ENCODE data around the gene CFAP221. TPM values are rescaled to one million over a fixed set of nuclear protein-coding genes. Genes with fewer than 3 reads are reported as not detected.
A peak's percentile ranks its signal among the peaks of the same experiment; 100 is the strongest.
"Not testable (repeated sequence)": the region's sequence is repeated elsewhere in the genome, so short reads cannot be mapped to it uniquely, and the experiment has no call there.

The CFAP221 gene
- total RNA-seq, 1 donor from 2014 or later, result 3.0 TPM

DNA sequence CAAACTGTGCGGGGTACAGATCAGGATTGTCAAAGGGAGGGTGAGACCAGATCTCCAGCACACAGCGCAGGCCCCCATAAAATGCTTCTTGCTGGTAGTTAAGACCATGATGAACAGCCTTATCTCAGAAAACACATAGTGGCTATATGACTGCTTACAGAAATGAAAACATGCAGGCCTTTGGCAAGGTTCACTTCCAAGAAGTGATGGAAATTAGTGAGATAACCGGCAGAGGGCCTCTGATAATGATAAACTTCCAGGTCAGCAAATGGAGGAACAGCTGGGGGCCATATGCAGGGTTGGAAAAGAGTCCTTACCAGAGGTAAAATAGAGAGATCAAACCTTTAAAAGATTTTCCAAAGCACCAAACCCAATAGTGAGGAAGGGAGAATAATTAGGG lies 46.6 kb downstream of the CFAP221 start:
- no peak for DNase-seq

DNA sequence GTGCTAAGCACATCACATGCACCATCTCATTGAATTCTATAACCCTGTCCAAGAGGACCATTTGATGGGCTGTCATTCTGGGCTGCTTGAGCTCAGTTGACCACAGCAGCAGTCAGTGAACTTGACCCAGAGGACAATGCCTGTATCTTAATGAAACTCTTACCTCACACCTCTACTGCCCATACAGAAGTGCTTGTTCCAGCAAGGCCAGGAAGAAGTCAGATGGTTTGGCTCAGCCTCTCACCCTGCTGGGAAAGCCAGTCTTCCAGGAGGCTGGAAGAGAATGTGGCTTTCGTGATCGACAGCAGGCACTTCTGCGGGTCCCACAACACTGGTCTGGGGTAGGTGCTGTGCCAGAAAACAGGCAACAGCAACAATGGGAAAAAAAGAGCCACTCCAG lies 47.3 kb downstream of the CFAP221 start:
- DNase-seq, result no peak

DNA sequence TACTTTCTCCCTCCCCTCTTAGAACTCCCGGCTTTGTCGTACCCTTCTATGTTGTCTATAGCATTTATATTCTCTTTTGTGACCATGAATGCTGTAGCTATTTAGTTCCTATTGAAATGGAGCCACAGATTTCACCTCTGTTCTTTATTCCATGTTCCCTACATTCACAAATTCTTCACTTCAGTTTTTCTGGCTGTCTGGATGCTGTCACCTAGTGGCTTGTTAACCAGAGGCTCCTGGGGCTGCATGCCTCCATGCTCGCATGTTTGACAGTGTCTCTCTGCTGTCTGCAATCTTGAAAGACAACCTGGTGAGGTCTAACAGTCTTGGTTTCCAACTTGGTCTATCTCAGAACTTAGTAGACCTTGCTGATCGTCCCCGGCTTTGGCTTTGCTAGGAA lies 48.2 kb downstream of the CFAP221 start:
- no peak for DNase-seq

DNA sequence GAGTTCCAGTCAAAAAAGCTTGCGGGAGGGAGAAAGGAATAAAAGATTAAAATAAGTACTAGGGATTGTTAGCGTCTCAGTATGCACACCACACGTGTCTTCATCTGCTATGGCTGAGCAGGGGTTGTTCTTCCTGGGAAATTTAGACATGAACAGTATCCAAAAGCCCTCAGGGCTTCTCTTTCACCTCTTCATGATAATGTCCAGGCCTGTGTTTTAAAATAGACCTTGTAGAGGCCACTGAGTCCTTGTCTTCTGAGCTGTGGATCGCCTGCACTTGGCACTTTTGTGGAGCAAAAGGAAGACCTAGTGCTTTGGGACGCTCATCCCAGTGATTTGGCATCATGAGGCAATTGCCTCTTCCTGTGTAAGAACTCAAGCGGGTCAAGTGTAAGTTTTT lies 52.4 kb downstream of the CFAP221 start:
- DNase-seq, result no peak

DNA sequence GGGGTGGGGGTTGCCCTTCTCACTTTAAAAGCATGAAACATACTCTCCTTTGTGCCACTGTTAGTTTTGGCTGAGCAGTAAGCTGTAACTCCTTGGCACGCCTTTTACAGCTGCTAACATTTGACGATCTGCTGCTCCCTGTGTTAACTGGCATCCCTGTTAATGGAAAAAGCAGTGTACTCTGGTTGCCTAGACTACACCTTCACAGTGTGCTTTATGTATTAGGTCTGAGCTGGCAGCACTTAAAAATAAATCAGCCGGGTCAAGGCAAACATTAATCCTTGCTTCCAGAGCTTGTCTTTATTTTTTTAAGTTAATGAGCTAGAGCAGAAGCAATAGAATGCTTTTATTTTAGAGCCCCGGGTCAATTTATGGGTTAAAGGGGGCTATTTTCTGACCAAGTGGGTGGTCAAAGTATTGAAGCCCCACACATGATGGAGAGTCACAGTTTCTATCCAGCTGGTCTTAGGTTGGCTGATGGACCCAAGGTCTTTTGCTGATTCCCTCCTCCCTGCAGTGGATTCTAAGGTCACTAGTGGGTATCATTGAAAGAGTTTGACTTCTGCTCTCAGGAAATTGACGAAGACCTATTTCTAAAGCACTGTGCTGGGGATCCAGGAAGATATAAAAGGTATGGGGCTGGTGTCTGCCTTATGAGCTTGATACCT lies 54.5 kb downstream of the CFAP221 start:
- DNase-seq, result peak; percentile 84

DNA sequence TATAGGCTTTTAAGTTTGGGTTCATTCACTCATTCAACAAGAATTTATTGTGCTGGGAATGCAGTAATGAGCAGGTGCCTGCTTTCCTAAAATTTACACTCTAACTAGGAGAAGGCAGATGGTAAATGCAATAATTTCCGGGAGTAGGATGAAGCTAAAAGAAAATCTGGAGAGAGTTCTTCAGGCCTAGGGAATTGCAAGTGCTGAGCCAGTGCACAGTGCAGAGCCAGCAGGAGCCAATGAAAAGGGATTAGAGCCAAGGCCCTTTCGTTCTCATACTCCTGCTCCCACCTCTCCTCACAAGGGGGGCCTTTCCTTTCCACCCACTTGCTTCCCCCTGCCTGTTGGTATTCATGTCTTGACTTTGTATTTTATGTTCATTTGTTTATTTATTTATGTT lies 55.1 kb downstream of the CFAP221 start:
- DNase-seq, result no peak

DNA sequence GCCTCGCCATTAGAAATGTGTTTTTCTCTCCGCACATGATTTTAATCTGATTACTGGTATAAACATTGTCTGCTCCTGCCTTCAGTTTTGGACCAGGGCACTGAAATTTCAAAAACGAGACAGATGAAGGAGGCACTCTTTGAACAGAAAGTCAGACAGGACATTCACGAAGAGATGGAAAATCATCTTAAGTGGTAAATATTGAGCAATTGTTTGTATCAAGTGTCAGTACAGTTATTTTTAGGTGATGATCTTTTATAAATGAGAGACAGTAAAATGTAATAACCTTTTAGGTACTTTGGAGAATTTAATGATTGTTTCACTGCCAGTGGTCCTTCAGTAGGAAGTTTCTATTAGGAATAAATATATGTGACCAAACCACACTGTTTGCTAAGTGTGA lies 60.8 kb downstream of the CFAP221 start:
- no peak for DNase-seq

DNA sequence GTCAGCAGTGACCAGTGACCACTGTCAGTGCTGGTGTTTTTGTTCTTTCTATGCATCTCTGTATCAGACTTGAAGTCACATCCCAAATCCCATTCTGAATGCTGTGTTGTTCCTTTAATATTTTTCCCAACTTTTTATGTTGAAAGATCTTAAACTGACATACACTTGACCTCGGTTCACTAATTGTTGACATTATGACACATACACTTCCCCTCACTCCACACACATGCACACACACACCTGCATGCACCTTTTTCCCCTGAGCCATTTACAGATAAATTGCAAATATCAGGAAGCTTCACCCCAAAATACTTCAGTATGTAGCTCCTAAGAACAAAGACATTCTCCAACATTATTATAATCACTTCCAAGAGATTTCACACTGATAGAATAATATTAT lies 62.4 kb downstream of the CFAP221 start:
- DNase-seq, result no peak

DNA sequence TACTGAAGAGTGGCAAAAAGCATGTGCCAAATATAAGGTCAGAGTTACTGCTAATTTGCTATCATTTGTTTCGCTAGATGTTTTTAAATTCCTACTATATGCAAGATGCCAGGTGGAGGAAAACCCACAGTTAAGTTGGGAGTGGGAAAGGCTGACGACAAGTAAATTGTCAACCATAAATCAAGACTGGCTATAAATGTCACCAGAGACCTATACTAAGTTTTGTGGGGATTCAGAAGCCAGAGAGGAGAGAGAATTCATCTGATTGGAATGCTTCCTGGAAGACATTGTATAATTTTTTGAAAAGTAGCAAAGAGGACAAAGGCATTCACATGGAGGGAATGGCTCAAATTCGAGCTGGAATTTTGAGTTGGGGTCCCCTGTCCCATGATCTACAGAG lies 64.3 kb downstream of the CFAP221 start:
- no peak for DNase-seq

DNA sequence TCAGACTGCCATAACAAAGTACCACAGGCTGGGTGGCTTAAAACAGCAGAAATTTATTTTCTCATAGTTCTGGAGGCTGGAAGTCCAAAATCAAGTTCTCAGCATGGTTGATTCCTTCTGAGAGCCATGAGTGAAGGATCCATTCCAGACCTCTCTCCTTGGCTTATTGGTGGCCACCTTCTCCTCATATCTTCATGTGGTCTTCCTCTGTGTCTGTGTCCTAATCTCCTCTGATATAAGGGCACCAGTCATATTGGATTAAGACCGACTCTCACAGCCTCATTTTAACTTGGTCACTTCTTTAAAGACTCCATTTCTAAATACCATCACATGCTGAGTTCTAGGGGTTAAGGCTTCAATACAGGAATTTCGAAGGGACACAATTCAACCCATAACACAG lies 65.1 kb downstream of the CFAP221 start:
- DNase-seq, result no peak

DNA sequence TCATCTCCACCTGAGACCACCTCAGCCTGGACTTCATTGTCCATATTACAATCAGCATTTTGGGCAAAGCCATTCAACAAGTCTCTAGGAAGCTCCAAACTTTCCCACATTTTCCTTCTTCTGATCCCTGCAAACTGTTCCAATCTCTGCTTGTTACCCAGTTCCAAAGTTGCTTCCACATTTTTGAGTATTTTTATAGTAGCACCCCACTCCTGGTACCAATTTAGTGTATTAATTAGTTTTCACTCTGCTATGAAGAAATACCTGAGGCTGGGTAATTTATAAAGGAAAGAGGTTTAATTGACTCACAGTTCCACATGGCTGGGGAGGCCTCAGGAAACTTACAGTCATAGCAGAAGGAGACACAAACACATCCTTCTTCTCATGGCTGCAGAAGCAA lies 69.9 kb downstream of the CFAP221 start:
- DNase-seq, result not testable (repeated sequence)

DNA sequence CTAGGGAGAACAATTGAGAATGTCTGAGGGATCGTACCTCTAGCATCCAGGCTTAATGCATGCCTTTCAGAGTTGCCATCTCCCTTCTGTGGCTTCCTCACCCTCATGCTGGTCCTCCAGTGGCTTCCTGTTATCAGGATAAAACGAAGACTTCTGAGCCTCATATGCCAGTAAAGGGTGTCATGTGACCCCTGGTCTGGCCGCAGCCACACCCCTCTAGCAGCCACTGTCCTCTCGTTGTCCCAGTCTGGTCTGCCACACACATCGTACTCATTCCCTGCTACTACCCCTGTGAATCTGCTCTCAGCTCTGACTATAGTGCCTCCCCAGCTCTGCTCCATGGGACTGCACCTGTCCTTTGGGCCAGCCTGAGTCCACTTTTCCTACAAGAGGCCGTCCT lies 72.2 kb downstream of the CFAP221 start:
- DNase-seq, result no peak

DNA sequence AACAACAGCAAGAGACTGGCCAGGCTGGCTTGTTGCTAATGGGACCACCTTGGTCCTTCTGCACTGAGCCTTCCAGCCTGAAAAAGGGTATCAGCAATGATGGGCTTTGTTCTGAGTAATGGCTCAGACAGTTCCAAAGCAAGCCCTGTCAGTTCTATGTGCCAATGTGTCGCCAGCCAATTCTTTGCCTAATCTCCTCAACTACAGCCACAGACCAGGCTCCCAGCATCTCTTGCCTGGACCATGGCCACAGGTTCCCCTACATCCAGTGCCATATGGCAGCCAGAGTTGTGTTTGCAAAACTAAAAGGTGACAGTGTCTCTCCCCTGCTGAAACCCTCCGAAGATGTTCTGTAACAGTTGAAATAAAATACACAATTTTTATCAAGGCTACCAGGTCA lies 73.2 kb downstream of the CFAP221 start:
- no peak for DNase-seq

DNA sequence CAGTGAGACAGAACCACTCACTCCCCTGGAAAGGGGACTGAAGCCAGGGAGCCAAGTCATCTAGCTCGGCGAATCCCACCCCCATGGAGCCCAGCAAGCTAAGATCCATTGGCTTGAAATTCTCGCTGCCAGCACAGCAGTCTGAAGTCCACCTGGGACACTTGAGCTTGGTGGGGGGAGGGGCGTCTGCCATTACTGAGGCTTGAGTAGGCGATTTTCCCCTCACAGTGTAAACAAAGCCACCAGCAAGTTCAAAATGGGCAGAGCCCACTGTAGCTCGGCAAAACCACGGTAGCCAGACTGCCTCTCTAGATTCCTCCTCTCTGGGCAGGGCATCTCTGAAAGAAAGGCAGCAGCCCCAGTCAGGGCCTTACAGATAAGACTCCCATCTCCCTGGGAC lies 74.5 kb downstream of the CFAP221 start:
- DNase-seq, result not testable (repeated sequence)

DNA sequence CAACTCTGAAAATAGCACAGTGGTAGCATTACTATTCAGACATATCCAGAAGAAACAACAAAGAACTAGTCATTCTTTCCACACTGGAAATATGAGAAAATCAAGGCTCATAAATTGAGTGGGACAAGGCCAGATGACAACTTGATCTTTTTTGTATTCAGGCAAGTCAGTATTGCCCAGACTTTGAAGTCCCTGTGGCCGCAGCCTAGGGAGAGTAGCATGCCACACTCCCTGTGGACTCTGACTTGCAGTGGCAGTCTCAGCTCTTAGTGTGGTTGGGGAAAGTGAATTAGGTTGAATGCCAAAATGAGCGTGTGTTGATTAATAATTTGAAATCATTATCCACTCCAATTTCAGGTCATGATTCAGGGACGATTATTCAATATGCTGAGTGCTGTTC lies 81.0 kb downstream of the CFAP221 start:
- no peak for DNase-seq

DNA sequence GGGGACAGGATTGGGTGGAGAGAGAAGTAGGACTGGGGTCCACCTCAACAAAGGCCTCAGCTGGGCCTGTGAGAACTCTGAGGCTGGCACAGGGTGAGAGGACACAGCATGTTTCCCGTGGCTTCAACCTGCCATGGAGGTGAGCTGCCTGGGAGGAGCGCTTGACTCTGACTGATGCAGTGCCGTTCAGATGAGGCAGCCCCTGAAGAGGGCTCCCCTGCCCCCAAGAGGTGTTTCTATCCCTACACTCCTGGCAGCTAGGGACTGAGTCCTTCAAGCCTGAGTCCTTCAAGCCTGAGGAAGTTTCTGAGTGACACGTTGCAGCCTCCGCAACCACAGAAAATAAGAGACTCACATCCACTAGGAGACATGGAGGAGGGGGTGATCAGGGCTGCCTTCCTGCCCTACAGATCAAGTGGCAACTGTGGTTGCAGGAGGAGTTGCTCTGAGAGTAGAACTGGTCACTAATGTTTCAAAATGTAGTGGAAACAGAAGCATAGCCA lies 85.1 kb downstream of the CFAP221 start:
- no peak for DNase-seq

DNA sequence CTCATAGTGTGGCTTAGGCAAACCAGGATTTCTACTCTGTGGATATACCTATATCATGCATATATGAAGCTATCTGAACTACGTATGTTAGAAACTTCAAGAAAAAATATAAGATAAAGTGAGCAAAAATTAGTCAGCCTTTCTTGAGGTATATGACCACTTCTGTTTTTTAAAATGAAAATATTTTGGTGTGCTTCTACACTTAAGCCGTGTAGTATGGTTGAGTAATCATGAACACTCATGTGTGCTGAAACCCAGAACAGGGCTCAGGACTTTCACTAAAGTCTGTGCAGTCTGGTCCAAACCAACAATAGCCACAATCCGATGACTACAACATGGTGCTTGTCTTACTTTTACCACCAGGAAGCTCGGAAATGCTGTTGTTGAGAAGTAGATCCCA lies 85.9 kb downstream of the CFAP221 start:
- DNase-seq, result no peak

DNA sequence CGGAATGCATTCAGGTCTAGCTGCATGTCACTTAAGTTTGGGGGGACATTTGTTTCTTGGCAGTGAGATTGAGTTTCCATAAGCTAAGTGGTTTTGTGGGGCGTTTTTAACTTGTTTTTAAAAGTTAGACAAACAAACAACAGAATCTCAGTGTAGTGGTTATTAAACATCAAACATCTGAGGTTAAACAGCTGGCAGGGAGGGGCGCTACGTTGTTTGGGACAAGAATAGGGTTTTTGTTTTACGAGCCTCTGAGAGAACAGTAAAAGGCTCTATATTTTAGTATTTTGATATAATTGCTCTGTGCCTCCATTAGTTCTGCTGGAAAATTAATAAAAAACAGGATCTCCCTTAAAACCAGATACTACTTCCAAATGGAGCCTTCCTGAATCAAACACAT lies 93.1 kb downstream of the CFAP221 start:
- DNase-seq, result no peak

DNA sequence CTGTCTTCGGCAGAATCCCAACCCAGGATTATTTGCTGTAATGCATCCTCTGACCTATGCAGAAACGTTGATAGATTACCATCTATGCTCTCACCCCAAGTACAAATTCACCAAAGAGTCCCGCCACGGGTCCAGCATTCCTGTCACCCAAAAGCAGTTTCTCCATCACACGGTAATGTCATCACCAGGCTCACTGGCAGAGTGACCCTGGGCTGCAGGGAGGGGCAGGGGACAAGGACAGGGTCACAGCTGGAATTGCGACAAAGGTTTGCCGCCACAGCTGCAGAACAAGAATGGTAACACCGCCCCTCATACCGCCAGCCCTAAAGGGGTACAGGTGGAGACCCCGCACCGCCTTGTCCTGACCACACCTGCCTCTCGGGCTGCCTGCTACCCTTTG lies 94.0 kb downstream of the CFAP221 start:
- DNase-seq, result no peak

DNA sequence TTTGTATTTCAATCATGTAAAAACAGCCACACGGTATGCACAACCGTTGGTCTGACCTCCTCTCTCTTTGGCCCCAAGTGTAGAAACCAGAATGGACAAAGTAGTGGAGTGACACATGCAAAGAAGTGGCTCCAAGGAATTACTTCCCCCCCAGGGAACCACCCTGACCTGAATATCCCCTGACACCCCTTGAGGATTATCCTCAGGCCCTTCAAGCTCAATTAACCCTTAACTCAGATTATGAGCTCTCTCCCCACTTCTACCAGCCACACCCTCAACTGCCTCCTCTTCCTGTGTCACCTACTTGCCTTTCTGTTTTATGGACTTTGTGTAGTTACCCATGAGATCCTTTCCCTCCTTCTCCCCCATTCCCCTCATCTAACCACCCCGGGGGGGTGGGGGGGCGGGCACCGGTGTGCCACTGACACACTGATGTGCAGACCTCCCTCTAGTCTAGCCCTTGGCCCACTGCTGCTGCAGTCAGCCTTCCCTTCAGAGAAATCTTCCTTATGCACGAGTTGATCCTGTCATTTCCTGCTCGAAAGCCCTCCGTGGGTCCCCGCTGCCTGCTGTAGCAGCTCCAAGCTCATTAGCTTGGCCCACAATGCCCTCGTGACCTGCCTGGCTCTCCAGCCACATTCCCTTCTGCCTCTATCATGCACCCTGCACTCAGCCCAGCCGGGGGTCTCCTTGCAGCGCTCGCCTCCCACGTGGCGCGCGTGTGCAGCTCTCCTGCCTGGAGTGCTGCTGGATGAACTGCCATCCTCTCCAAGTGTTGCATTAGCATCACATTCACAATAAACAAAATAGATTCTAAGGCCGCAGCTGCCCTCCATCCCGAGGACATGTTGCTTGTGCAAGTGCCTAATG lies 94.7 kb downstream of the CFAP221 start:
- peak; percentile 1 for DNase-seq

DNA sequence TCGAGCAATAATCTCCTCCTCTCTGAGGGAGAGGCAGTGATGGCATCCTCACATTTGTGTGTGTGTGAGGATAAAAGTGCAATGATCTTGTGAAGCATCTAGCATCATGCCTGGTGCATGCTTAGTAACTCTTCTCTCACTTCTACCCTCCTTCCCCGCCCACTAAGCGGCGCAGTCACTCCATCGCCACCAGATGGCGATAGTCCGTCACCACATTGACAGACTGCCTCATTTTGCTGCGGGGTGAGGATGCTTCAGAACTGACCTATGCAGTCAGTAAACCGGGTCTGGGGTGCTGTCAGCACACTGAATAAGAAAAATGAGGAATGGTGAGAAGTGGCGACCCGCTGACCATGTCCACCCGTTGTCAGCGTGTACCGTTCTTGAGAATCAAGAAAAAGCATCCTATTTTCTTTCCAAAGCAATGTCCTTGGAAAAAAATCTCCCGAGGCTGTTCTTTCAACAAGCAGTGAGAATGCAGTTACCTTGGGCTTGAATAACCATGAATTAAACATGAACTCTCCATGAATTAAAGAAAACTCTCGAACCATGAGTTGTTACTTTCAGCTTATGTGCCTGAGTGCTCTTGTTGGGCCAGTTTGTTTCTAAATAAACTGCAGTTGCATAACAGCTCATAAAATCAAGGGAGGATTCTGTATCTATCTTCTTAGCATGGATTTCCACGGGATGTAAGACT lies 97.5 kb downstream of the CFAP221 start:
- DNase-seq, result peak; percentile 91

DNA sequence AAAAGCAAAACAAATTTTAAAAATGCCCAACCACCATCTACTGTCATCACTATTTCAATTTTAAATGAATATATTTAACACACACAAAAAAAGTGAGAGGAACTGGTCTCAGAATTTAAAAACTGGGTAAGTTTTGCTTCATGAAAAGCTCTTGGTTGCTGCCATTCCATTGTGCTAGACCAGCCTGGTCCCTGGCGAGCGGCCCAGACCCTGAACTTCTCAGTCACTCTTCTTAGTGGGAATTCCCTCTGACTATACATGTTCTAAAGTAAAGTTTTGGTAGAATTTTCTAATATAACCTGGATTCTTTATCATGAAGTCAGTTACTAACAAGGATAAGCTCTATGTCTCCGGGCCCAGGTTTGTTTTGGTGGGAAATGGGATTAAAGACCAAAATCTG lies 99.9 kb downstream of the CFAP221 start:
- no peak for DNase-seq

DNA sequence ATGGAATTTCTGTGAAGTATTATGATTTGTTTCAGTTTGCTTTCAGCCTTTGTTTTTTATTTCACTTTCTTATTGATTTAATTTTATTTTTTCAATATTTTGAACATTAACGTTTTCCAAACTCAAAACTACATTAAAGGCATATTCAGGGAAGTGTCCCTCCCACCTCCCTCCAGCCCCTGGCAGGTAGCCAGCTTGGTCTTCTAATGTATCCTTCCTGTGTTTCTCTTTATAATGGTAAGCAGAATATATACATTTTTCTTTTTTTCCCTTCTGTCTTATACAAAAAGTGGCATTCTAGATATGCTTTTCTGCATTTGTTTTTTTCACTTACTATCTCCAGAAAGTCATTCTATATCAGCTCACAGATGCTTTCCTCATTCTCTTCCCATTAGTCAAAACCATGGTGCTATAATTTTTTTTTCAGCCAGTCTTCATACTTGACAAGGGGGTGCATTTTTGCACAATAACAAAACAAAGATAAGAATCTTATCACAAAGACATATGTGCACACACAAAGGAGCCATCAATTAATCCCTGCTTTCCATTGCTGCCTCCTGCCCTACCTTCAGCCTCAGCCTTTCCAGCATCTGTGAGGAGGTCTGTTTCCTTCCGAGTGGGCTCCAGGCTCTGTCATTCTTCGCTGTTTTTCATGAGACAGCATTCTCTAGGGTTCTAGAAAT lies 101.1 kb downstream of the CFAP221 start:
- peak; percentile 5 for DNase-seq

All from tongue (tissue), 2 donors.